GM21786 (cell line): ENCODE measurements around the gene NR5A1.

Experiments
- ATAC-seq: cut with Tn5 transposase; IDR thresholded peaks from one replicate; pipeline ENCODE4 v1.9.1; 2021; ENCODE audit not compliant: unreplicated experiment

NR5A1 gene

GRCh38 chr9:124514874-124515273, 7.7 kb upstream of the NR5A1 start:
- ATAC-seq, result no peak

DNA sequence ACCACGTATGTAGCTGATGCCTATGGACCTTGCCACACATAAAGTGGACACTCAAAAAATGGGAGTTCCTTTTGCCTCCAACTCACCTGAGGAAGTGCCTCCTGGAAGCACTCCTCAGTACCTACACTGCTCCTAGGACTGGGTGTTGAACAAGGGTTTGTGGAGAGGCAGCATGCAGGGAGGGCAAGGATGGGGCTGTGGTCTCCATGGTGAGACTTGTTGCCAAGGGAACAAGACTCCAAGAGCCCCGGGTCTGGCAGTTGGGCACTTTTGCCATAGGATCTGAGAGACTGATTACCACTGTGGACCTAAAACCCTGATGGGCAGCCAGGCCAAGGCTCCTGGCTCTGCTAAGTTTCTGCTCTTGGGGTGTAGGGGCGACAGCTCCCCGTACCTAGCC, 6.9 kb upstream of the NR5A1 start:
- no peak for ATAC-seq

GRCh38 chr9:124513376-124513994, 6.3 kb upstream of the NR5A1 start:
- ATAC-seq, result no peak

GRCh38 chr9:124512806-124513204, 5.6 kb upstream of the NR5A1 start:
- no peak for ATAC-seq

GRCh38 chr9:124511891-124512805, 4.9 kb upstream of the NR5A1 start:
- no peak for ATAC-seq

GRCh38 chr9:124511426-124511840, 4.2 kb upstream of the NR5A1 start:
- no peak for ATAC-seq

GRCh38 chr9:124510650-124511425, 3.6 kb upstream of the NR5A1 start:
- no peak for ATAC-seq

- ATAC-seq, result no peak
Measured at GRCh38 chr9:124507880-124508423, 753 bp upstream of the NR5A1 start.

DNA sequence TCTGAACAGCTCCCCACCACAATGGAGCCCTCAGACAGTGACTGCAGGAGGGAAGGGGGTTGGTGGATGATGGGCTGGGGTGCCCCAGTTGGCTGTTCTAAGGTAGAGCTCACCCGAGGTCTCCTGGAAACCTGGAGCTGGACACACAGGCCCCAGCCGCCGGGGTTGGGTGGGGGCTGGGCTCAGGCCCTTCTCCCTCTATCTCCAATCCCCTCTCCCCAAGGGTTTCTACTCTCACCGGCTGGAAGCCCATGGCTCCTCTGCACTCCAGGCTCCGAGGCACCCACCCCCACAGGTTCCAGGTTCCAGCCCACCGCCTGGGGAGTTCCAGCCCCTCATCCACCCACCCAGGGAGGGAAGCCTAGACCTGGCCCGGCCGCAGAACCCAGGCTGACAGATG, 766 bp downstream of the NR5A1 start:
- ATAC-seq, result no peak

DNA sequence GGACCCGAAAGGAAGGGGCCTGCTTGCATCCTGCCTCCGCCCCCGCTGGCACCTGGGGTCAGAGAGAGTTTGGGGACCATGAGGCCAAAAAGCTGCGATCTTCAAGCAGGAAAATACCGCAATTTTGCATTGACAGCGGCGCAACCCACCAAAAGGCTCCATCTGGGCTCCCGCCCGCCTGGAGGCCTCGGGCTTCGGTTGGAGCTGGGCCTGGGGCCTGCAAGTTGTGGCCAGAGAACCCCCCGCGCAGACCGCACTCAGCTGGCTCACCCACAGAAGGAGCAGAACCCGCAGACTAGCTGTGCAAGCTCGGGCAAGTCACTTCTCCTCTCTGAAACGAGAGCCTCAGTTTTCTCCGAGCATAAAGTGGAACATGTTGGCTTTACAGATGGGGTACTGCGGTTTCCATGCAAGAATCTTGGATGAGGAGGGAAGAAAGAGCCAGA, 1.3 kb downstream of the NR5A1 start:
- no peak for ATAC-seq

- no peak for ATAC-seq
Measured at GRCh38 chr9:124505006-124505900, 1.9 kb downstream of the NR5A1 start.

- ATAC-seq, result no peak
Measured at GRCh38 chr9:124504530-124505005, 2.6 kb downstream of the NR5A1 start.

DNA sequence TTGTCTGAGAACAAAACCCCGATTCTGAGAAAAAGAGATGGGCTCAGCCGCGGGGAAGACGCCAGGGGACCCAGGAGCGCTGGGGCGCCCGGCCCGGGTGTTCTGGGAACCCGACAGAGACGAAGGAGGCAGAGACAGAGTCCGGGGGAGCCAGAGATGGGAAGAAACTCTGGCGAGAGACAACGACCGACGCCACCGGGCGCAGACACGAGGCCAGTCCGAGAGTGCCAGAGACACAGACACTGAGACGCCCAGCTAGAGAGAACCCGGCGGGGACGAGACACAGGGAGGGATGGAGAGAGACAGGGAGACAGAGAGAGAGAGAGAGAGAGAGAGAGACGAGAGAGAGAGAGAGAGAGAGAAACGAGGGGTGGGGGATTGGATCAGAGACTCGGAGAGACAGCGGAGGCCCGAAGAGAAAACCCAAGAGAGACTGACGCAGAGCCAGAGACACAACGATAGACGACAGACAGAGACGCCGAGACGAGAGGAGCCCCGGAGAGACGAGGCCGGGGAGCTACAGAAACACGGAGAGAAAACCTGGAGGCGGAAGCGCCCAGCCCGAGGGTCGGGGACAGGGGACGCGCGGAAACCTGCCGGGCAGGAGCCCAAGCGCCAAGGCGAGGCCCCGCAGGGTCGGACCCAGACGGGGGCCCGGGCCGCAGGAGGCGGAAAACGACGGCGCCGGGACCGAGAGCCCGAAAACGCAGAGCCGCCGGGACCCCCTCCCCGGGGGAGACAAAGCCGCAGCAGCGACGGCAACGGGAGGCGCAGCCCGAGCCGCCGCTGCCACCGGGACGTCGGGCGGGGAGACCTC, 3.3 kb downstream of the NR5A1 start:
- ATAC-seq, result no peak

DNA sequence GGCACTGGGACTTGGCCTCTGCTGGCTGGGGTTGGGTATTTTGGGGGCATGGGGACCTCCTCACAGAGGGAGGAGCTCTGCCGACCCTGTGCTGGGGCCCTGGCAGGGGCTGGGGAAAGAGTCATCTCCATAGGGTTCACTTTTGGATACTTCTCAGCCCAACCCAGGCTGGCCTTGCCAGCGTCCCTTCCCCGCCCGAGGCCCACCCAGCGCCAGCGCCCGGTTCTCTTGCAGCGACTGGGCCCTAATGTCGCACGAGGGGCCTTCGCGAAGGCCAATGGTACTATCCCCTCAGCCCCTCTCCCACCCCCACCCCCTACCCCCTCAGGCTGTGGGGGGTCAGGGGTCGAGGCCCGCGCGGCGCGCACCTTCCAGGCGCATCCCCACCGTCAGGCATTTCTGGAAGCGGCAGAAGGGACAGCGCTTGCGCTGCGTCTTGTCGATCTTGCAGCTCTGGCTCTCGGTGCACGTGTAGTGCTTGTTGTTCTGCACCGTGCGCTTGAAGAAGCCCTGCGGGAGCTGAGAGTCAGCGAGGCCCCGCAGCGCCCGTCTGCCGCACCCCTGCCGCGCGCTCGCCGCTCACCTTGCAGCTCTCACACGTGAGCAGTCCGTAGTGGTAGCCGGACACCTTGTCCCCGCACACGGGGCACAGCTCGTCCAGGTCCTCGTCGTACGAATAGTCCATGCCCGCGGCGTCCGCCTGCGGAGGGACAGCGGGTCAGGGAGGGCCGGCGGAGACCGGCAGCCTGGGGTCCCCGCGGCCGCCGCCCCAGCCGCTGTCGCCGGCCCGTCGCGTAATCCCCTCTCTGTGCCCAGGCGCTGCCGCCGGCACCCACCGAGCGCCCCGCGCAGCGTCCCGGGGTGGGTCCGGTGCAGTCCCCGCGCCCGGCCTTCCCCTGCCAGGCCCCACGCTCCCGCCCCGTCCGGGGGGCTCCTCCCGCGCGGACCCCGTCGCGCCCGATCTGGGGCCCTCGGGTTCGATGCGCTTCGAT, 4.2 kb downstream of the NR5A1 start:
- no peak for ATAC-seq

DNA sequence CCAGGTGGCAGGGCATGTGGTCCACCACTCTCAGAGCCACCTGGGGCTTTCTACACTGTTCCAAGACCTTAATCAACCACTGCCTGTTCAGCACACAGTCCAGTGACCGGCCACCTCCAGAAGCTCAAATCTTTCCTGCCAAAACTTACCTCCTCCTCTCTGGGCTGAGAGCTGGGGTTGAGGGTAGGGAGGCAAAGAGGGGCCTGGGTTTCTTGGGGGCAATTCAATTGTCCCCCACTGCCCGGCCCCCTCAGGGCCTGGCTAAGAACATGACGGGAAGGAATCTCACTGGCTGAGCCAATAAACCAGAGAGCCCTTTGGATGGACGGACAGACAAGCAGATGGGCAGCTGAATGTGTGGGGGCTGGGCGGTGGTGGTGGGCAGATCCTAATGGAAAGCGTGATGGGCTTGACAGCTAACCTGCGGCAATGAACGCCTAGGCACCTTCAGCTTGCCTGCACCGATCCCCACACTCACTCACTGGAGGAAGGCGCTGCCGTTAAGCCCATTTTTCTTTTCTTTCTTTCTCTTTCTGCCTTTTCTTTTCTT, 5.4 kb downstream of the NR5A1 start:
- ATAC-seq, result no peak

- ATAC-seq, result no peak
Measured at GRCh38 chr9:124500796-124501611, 6.2 kb downstream of the NR5A1 start.
